HG02588 (cell line): ENCODE results near the gene GRM5.

Experiments used
- ATAC-seq: cut with Tn5 transposase; IDR thresholded peaks from one replicate; pipeline ENCODE4 v1.9.1; 2021; ENCODE audit warnings: mild to moderate bottlenecking, moderate library complexity; ENCODE audit not compliant: unreplicated experiment

The GRM5 gene

DNA sequence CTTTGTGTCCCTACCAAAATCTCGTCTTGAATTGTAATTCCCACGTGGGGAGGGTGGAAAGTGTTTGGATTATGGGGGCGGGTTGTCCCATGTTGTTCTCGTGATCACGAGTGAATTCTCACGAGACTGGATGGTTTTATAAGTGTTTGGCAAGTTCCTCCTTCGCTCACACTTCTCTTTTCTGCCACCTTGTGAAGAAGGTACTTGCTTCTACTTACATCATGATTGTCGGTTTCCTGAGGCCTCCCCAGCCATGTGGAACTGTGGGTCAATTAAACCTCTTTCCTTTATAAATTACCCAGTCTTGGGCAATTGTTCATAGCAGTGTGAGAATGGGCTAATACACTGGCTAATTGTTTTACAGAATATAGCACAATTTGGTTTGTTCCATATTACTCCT, 326.3 kb downstream of the GRM5 start:
- no peak for ATAC-seq

- ATAC-seq: no peak
Measured at GRCh38 chr11:88709567-88709966, 356.2 kb downstream of the GRM5 start.

DNA sequence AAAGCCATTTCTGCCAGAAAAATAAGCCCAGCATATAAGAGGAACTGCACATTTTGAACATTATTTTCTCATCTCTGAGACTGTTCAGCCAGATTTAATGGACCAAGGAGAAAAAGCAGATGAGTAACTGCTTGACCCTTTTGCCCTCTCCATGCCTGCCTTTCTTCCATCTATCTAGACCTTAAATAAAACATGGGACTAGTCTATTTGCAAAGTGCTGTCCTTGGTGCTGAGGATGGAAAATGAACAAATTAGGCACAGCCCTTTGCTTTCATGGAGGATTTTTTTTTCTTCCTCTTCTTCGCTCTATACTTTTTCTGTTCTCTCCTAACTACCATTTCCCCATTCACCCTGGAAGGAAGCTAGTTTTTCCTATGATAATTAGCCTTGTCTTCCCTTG, 361.3 kb downstream of the GRM5 start:
- ATAC-seq: no peak

DNA sequence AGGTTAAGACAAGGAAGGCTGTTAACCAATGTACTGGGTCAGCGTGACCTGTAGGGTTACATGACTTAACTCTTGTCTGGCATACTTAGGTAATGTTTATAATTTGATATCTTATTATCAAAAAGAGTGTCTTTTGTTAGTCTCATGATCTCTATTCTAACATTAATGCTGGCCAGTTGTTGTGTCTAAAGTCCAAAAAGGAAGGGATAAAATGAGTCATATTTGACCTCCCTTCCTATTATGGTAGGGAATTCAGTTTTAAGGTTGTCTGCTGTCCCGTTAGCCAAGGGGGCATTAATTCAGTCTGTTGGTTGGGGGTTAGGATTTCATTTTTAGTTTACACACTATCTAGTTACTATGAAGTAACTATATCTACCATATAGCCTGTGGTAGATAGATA, 364.0 kb downstream of the GRM5 start:
- ATAC-seq: no peak

DNA sequence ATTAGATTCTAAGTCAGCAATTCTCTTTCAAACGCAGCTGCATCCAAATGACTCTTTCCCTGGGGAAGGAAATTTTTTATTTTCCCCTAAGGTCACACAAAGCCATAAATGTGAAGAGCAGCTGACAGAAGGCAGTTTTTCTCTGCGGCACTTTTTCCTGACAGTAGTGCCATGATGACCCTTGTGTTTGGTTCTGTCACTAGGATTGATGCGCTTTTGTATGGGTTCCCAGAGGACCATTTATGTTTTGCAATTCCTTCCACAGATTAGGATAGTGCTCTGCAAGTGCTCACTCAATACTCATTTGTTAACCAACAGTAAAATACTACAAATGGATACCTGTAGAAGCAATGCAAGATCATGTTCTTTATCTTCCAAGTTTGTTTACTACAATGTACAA, 368.6 kb downstream of the GRM5 start:
- ATAC-seq: no peak

DNA sequence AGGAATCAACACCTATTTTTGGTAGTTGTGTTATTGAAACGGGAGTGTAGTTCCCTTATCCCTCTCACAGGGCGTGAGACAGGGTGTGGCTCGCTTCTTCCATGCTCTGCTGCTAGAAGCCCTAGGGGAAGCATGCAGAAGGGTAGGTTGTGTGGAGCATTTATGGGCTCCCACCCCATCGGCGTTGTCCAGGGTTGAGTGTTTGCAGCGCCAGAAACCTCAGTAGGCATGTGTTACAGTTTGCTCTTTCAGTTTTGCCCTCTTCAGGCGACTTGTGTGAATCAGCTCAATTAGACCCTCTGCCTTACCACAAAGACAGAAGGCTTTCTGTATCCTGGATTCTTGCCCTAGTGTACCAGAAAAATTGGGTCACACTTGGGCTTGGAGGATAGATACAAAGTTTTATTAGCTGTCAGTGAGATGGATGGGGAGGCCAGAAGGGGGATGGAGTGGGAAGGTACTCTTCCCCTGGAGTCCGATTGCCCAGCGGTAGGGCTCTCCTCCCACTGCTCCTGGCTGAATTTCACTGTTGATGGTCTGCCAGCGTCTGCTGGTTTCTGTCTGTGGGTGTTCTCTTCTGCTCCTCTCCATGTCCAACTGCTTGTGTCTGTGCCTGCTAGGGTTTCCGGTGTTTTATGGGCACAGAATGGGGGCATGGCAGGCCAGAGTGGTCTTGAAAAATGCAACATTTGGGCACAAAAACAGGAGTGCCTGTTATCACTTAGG, 369.9 kb downstream of the GRM5 start:
- ATAC-seq: no peak

GRCh38 chr11:88692306-88693086, 373.3 kb downstream of the GRM5 start:
- ATAC-seq: no peak

GRCh38 chr11:88689548-88690240, 376.1 kb downstream of the GRM5 start:
- no peak for ATAC-seq

- no peak for ATAC-seq
Measured at GRCh38 chr11:88683024-88683423, 382.8 kb downstream of the GRM5 start.

DNA sequence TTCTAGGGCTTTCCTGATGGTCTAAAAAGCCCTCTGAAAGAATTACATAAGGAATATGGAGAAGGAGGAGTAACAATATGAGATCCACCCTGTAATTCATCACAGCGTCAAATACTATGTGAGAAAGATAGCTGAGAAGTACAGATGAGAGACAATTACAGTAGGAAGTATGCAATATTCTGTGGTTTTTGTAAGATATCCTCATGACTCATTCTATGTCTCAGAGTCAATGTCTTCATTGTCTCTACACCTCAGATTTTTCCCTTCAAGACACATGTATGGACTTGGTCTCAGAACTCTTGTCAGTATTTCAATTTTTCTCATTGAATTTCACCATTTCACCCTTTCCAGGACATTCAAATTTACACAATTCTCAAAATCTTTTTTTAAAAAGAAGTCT, 385.0 kb downstream of the GRM5 start:
- no peak for ATAC-seq

GRCh38 chr11:88666364-88666763, 399.4 kb downstream of the GRM5 start:
- no peak for ATAC-seq

DNA sequence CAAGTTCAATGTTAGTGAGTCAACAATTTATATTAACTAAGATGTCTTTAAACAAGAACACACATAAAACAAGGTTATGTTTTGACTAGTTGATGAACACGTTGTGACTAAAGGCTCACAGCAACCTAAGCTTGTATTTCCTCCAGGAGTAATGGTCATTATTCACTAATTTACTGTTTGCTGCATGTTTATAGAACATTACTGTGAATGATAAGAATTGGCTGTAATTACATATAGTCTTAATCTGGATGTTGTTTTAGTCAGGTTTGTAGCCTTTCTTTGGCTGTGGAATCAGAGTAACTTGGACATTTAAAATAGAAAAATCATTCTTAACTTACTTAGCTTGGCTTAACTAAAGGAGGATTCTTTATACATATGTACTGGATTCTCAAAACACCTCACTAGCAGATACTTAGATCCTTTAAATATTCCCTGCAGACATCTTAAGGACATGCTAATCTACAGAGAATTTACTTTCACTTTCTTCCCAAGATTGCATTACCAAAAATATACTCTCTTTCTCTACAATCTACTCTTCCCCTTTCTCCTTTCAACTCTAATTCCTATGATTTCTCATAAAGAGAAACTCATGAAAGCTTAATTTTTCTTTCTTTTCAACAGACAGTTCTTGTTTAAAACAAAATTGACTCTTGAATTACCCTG, 408.6 kb downstream of the GRM5 start:
- no peak for ATAC-seq

DNA sequence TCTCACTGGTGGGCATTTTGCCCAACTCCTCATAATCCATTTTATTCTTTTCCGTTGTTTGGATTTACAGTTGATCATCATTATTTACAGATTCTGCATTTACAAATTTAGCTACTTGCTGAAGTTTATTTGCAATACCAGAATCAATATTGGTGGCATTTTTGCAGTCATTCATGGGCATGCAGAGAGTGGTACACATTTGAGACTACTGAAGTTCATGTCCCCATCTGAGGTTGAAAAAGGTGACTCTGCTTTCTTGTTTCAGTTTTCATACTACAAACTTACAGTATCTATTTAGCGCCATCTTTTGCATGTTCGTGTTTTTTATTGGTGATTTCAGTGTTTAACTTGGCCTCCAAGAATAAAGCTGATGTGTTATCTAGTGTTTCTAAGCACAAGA, 409.5 kb downstream of the GRM5 start:
- no peak for ATAC-seq

- no peak for ATAC-seq
Measured at GRCh38 chr11:88655656-88656055, 410.1 kb downstream of the GRM5 start.

- ATAC-seq: no peak
Measured at GRCh38 chr11:88655196-88655595, 410.6 kb downstream of the GRM5 start.

GRCh38 chr11:88651556-88651955, 414.2 kb downstream of the GRM5 start:
- ATAC-seq: no peak

DNA sequence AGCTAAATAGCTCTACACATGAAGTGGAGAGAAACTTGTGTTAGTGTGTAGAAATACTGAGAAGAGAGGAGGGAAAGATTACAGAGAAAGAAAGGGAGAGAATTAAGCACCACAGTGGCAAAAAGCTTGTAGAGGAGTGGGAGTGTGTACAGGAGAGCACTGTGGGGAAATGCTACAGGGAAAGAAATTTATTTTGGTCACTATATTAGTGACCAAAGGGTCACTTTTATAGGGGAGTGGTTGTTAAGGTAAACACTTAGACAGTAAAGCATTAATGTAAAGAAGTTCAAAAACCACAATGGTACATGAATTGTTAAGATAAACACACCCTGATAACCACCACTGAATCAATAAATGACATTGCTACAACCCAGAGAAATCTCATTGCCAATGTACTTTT, 421.1 kb downstream of the GRM5 start:
- no peak for ATAC-seq

DNA sequence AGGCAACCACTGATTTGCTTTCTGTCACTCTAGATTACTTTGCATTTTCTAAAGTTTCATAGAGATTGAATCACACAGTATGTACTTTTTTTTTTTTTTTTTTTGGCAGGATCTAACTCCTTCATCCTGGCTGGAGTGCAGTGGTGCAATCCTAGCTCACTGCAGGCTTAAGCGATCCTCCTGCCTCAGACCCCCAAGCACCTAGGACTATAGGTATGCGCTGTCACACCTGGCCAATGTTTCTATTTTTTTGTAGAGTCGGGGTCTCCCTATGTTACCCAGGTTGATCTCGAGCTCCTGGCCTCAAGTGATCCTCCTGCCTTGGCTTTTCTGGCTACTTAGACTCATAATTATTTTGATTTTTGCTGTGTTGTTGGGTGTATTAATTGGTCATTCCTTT, 433.6 kb downstream of the GRM5 start:
- ATAC-seq: no peak

DNA sequence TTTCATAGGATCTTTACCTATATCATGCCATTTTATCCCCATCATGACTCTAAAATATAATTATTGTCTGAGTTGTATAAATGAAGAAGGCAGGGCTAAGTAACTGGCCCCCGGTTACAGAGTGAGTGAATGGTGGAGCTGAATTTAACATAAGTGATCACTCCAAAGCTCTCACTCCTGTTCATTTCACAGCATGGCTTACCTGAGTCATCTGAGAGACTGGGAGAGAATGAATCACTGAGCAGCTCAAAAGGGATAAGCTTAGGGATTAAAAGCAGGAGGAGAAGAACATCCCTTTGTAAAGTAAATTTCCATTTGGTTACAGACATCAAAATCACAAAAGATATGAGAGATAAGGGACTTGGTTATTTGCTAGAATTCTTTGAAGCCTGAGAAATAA, 434.3 kb downstream of the GRM5 start:
- no peak for ATAC-seq

DNA sequence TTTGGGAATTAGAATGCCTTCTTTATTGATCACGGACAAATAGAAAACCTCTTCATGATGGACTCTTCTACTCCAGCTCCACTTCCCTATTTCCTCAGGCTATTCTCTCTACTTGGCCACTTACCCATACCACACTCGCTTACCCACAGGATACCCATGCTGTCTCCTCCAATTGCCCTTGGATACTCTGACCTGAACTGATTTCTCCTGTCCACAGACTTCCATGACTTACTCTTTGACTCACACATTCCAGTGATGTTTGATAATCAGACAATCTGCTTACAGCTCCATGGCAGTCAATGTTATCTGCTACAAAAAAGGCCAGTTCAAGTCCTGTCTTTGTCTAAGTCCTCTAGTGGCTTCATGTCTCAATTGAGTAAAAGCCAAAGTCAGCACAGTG, 436.3 kb downstream of the GRM5 start:
- no peak for ATAC-seq

DNA sequence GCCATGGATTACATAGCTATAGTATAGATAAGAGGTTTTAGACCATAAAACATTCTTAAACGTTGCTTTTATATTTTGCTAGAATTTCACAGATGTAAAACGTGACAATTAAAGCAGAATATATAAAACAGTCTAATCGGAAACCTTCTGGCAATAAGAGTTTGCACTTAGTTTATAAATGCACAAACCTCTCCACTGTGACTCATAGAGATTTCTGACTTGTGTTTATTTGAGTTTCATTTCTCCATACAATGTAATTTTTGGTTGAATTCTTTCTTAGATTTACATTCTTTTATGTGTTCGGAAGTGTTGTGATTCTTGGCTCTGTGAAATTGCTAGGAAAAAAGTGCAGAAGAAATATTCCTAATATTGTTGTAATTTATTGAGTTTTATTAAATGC, 439.6 kb downstream of the GRM5 start:
- no peak for ATAC-seq
